HEK293 (cell line): Measurements from ENCODE around the gene SAMD8.

Experiments used
- EGR2 ChIP-seq: fragments of 450-650 bp; formaldehyde crosslinking; IDR thresholded peaks from 2 replicates; pipeline ENCODE4 v1.5.1; 2016; ENCODE audit warnings: low read depth, missing biosample characterization, missing genetic modification characterization
- FEZF1 ChIP-seq: fragments of 450-650 bp; formaldehyde crosslinking; IDR thresholded peaks from 2 replicates; pipeline ENCODE4 v1.5.1; 2016; ENCODE audit warnings: missing biosample characterization, missing genetic modification characterization
- KLF9 ChIP-seq: fragments of 450-650 bp; formaldehyde crosslinking; IDR thresholded peaks from 2 replicates; pipeline ENCODE4 v1.5.1; 2016; ENCODE audit warnings: missing biosample characterization, missing genetic modification characterization, low read depth
- MZF1 ChIP-seq: fragments of 450-650 bp; formaldehyde crosslinking; IDR thresholded peaks from 2 replicates; pipeline ENCODE4 v1.5.1; 2017; ENCODE audit warnings: missing biosample characterization, missing genetic modification characterization, borderline replicate concordance
- OVOL3 ChIP-seq: fragments of 450-650 bp; formaldehyde crosslinking; IDR thresholded peaks from 2 replicates; pipeline ENCODE4 v1.5.1; 2016; ENCODE audit warnings: missing biosample characterization, missing genetic modification characterization
- REPIN1 ChIP-seq: fragments of 450-650 bp; formaldehyde crosslinking; IDR thresholded peaks from 2 replicates; pipeline ENCODE4 v1.5.1; 2017; ENCODE audit warnings: missing biosample characterization, missing genetic modification characterization, low read depth
- ZBTB1 ChIP-seq: fragments of 450-650 bp; formaldehyde crosslinking; IDR thresholded peaks from 2 replicates; pipeline ENCODE4 v1.5.1; 2016; ENCODE audit warnings: missing biosample characterization, missing genetic modification characterization
- ZFP41 ChIP-seq: fragments of 450-650 bp; formaldehyde crosslinking; IDR thresholded peaks from 2 replicates; pipeline ENCODE4 v1.5.1; 2016; ENCODE audit warnings: missing biosample characterization, missing genetic modification characterization, borderline replicate concordance
- ZIC2 ChIP-seq: fragments of 450-650 bp; formaldehyde crosslinking; IDR thresholded peaks from 2 replicates; pipeline ENCODE4 v1.5.1; 2016; ENCODE audit warnings: missing biosample characterization, missing genetic modification characterization
- ZNF121 ChIP-seq: fragments of 450-650 bp; formaldehyde crosslinking; IDR thresholded peaks from 2 replicates; pipeline ENCODE4 v1.5.1; 2016; ENCODE audit warnings: missing biosample characterization, missing genetic modification characterization
- ZNF155 ChIP-seq: fragments of 450-650 bp; formaldehyde crosslinking; IDR thresholded peaks from 2 replicates; pipeline ENCODE4 v1.5.1; 2016; ENCODE audit warnings: missing biosample characterization, missing genetic modification characterization
- ZNF169 ChIP-seq: fragments of 450-650 bp; formaldehyde crosslinking; IDR thresholded peaks from 2 replicates; pipeline ENCODE4 v1.5.1; 2016; ENCODE audit warnings: missing biosample characterization, missing genetic modification characterization
- ZNF19 ChIP-seq: fragments of 450-650 bp; formaldehyde crosslinking; IDR thresholded peaks from 2 replicates; pipeline ENCODE4; 2016; ENCODE audit warnings: missing biosample characterization, missing genetic modification characterization, low read depth
- ZNF214 ChIP-seq: fragments of 450-650 bp; formaldehyde crosslinking; IDR thresholded peaks from 2 replicates; pipeline ENCODE4 v1.5.1; 2017; ENCODE audit warnings: missing biosample characterization, mild to moderate bottlenecking, missing genetic modification characterization, borderline replicate concordance
- ZNF404 ChIP-seq: fragments of 450-650 bp; formaldehyde crosslinking; IDR thresholded peaks from 2 replicates; pipeline ENCODE4 v1.5.1; 2017; ENCODE audit warnings: missing biosample characterization, missing genetic modification characterization
- ZNF423 ChIP-seq: fragments of 450-650 bp; formaldehyde crosslinking; IDR thresholded peaks from 2 replicates; pipeline ENCODE4 v1.5.1; 2016; ENCODE audit warnings: missing biosample characterization, missing genetic modification characterization
- ZNF48 ChIP-seq: fragments of 450-650 bp; formaldehyde crosslinking; IDR thresholded peaks from 2 replicates; pipeline ENCODE4 v1.5.1; 2016; ENCODE audit warnings: missing biosample characterization, missing genetic modification characterization
- ZNF544 ChIP-seq: fragments of 450-650 bp; formaldehyde crosslinking; IDR thresholded peaks from 2 replicates; pipeline ENCODE4 v1.5.0; 2017; ENCODE audit warnings: missing biosample characterization, missing genetic modification characterization
- ZNF549 ChIP-seq: fragments of 450-650 bp; IDR thresholded peaks from 2 replicates; pipeline ENCODE4 v1.5.1; 2018; ENCODE audit warnings: missing biosample characterization, missing genetic modification characterization, mild to moderate bottlenecking, inconsistent platforms, moderate library complexity
- ZNF558 ChIP-seq: fragments of 450-650 bp; formaldehyde crosslinking; IDR thresholded peaks from 2 replicates; pipeline ENCODE4 v1.5.1; 2016; ENCODE audit warnings: missing biosample characterization, missing genetic modification characterization
- ZNF585B ChIP-seq: fragments of 450-650 bp; formaldehyde crosslinking; IDR thresholded peaks from 2 replicates; pipeline ENCODE4 v1.5.1; 2016; ENCODE audit warnings: missing biosample characterization, missing genetic modification characterization
- ZNF629 ChIP-seq: fragments of 450-650 bp; formaldehyde crosslinking; IDR thresholded peaks from 2 replicates; pipeline ENCODE4 v1.5.1; 2017; ENCODE audit warnings: missing biosample characterization, missing genetic modification characterization
- ZNF707 ChIP-seq: fragments of 450-650 bp; formaldehyde crosslinking; IDR thresholded peaks from 2 replicates; pipeline ENCODE4 v1.5.1; 2016; ENCODE audit warnings: missing biosample characterization, missing genetic modification characterization
- ZNF768 ChIP-seq: fragments of 450-650 bp; formaldehyde crosslinking; IDR thresholded peaks from 2 replicates; pipeline ENCODE4 v1.5.1; 2018; ENCODE audit warnings: missing biosample characterization, mild to moderate bottlenecking, missing genetic modification characterization
- ZNF792 ChIP-seq: fragments of 450-650 bp; formaldehyde crosslinking; IDR thresholded peaks from 2 replicates; pipeline ENCODE4 v1.5.1; 2016; ENCODE audit warnings: missing biosample characterization, missing genetic modification characterization
- TF ChIP-seq, protein P1 (sequence below): fragments of 450-650 bp; IDR thresholded peaks from 2 replicates; pipeline ENCODE4 v1.5.1; 2018; ENCODE audit warnings: missing biosample characterization, missing genetic modification characterization
- TF ChIP-seq, protein P2 (sequence below): fragments of 450-650 bp; formaldehyde crosslinking; IDR thresholded peaks from 2 replicates; pipeline ENCODE4 v1.5.1; 2016; ENCODE audit warnings: missing biosample characterization, missing genetic modification characterization, low read depth
- TF ChIP-seq, protein P3 (sequence below): fragments of 450-650 bp; formaldehyde crosslinking; conservative IDR thresholded peaks from 2 replicates; pipeline ENCODE4 v1.5.1; 2016; ENCODE audit warnings: low read depth, missing biosample characterization, missing genetic modification characterization
- TF ChIP-seq, protein P4 (sequence below): fragments of 450-650 bp; formaldehyde crosslinking; IDR thresholded peaks from 2 replicates; pipeline ENCODE4 v1.5.1; 2016; ENCODE audit warnings: missing biosample characterization, missing genetic modification characterization
- TF ChIP-seq, protein P5 (sequence below): fragments of 450-650 bp; formaldehyde crosslinking; IDR thresholded peaks from 2 replicates; pipeline ENCODE4 v1.5.1; 2016; ENCODE audit warnings: missing biosample characterization, missing genetic modification characterization

SAMD8 gene

DNA sequence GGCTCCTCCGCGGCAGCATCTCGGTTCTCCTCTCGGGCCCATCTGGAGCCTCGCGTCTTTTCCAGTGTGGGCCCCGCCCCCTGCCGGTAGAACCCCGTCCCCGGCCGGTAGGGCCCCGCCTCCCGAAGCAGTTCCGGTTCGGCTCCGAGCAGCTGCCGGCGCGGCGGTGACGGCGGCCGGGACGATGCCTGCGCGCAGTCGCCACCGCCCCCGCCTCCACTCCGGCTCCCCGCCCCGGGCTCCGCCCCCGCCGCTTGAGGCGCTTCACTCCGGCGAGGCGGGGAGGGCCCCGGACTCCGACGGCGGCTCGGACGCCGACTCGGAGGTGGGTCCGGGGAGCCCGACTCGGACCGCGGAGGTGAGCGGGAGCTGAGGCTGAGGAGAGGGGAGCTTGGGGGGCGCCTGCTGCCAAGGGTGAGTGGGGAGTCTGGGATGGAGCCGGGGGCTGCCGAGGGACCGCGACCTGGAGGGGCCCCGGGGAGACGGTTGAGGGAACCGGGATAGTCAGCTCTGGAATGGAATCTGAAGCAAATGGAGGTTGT, at the start of gene SAMD8 (continued):
- TF ChIP-seq, protein P1, sequence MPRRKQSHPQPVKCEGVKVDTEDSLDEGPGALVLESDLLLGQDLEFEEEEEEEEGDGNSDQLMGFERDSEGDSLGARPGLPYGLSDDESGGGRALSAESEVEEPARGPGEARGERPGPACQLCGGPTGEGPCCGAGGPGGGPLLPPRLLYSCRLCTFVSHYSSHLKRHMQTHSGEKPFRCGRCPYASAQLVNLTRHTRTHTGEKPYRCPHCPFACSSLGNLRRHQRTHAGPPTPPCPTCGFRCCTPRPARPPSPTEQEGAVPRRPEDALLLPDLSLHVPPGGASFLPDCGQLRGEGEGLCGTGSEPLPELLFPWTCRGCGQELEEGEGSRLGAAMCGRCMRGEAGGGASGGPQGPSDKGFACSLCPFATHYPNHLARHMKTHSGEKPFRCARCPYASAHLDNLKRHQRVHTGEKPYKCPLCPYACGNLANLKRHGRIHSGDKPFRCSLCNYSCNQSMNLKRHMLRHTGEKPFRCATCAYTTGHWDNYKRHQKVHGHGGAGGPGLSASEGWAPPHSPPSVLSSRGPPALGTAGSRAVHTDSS (tag by site-specific recombination), result no peak; the same call in 1 of the 2 replicates
- TF ChIP-seq, protein P2, sequence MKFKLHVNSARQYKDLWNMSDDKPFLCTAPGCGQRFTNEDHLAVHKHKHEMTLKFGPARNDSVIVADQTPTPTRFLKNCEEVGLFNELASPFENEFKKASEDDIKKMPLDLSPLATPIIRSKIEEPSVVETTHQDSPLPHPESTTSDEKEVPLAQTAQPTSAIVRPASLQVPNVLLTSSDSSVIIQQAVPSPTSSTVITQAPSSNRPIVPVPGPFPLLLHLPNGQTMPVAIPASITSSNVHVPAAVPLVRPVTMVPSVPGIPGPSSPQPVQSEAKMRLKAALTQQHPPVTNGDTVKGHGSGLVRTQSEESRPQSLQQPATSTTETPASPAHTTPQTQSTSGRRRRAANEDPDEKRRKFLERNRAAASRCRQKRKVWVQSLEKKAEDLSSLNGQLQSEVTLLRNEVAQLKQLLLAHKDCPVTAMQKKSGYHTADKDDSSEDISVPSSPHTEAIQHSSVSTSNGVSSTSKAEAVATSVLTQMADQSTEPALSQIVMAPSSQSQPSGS (tag by site-specific recombination), result no peak
- TF ChIP-seq ZNF404 (tag by site-specific recombination), result no peak
- TF ChIP-seq ZNF423 (tag by site-specific recombination), result no peak
- TF ChIP-seq, protein P3, sequence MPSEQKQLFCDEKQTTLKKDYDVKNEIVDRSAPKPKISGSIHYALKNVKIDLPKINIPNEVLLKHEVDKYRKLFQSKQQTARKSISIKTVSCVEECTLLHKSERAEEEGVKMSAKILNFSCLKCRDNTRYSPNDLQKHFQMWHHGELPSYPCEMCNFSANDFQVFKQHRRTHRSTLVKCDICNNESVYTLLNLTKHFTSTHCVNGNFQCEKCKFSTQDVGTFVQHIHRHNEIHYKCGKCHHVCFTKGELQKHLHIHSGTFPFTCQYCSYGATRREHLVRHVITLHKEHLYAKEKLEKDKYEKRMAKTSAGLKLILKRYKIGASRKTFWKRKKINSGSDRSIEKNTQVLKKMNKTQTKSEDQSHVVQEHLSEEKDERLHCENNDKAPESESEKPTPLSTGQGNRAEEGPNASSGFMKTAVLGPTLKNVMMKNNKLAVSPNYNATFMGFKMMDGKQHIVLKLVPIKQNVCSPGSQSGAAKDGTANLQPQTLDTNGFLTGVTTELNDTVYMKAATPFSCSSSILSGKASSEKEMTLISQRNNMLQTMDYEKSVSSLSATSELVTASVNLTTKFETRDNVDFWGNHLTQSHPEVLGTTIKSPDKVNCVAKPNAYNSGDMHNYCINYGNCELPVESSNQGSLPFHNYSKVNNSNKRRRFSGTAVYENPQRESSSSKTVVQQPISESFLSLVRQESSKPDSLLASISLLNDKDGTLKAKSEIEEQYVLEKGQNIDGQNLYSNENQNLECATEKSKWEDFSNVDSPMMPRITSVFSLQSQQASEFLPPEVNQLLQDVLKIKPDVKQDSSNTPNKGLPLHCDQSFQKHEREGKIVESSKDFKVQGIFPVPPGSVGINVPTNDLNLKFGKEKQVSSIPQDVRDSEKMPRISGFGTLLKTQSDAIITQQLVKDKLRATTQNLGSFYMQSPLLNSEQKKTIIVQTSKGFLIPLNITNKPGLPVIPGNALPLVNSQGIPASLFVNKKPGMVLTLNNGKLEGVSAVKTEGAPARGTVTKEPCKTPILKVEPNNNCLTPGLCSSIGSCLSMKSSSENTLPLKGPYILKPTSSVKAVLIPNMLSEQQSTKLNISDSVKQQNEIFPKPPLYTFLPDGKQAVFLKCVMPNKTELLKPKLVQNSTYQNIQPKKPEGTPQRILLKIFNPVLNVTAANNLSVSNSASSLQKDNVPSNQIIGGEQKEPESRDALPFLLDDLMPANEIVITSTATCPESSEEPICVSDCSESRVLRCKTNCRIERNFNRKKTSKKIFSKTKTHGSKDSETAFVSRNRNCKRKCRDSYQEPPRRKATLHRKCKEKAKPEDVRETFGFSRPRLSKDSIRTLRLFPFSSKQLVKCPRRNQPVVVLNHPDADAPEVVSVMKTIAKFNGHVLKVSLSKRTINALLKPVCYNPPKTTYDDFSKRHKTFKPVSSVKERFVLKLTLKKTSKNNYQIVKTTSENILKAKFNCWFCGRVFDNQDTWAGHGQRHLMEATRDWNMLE (tag by site-specific recombination), result peak; percentile 37; the same call in 1 of the 2 replicates
- TF ChIP-seq REPIN1 (tag by site-specific recombination), result no peak
- TF ChIP-seq, protein P4, sequence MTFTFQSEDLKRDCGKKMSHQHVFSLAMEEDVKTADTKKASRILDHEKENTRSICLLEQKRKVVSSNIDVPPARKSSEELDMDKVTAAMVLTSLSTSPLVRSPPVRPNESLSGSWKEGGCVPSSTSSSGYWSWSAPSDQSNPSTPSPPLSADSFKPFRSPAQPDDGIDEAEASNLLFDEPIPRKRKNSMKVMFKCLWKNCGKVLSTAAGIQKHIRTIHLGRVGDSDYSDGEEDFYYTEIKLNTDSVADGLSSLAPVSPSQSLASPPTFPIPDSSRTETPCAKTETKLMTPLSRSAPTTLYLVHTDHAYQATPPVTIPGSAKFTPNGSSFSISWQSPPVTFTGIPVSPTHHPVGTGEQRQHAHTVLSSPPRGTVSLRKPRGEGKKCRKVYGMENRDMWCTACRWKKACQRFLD, result no peak
- TF ChIP-seq ZNF585B (tag by site-specific recombination), result no peak
- no peak; the same call in 1 of the 2 replicates for TF ChIP-seq MZF1 (tag by site-specific recombination)
- no peak for TF ChIP-seq ZNF155 (tag by site-specific recombination)
- no peak for TF ChIP-seq ZNF48 (tag by site-specific recombination)
- peak; percentile 42; the same call in 1 of the 2 replicates for TF ChIP-seq ZNF121 (tag by site-specific recombination)
- peak; percentile 33 for TF ChIP-seq ZIC2 (tag by site-specific recombination)
- TF ChIP-seq ZNF768 (tag by site-specific recombination), result no peak; the same call in 1 of the 2 replicates
- TF ChIP-seq EGR2 (tag by site-specific recombination), result peak; percentile 16; the same call in 1 of the 2 replicates
- TF ChIP-seq ZBTB1 (tag by site-specific recombination), result no peak
- no peak for TF ChIP-seq ZNF549 (tag by site-specific recombination)
- TF ChIP-seq ZNF629 (tag by site-specific recombination), result peak; percentile 39; the same call in 1 of the 2 replicates
- TF ChIP-seq OVOL3, result no peak
- no peak for TF ChIP-seq ZNF558 (tag by site-specific recombination)
- TF ChIP-seq ZNF169 (tag by site-specific recombination), result no peak
- TF ChIP-seq ZNF214 (tag by site-specific recombination), result no peak
- TF ChIP-seq ZNF19, result no peak
- peak; percentile 85 for TF ChIP-seq KLF9 (tag by site-specific recombination)
- TF ChIP-seq ZNF544 (tag by site-specific recombination), result no peak
- no peak for TF ChIP-seq ZNF792 (tag by site-specific recombination)
- TF ChIP-seq FEZF1, result no peak
- TF ChIP-seq, protein P5, sequence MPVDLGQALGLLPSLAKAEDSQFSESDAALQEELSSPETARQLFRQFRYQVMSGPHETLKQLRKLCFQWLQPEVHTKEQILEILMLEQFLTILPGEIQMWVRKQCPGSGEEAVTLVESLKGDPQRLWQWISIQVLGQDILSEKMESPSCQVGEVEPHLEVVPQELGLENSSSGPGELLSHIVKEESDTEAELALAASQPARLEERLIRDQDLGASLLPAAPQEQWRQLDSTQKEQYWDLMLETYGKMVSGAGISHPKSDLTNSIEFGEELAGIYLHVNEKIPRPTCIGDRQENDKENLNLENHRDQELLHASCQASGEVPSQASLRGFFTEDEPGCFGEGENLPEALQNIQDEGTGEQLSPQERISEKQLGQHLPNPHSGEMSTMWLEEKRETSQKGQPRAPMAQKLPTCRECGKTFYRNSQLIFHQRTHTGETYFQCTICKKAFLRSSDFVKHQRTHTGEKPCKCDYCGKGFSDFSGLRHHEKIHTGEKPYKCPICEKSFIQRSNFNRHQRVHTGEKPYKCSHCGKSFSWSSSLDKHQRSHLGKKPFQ, result 0 out of 2 replicates have a peak, but pooled peaks have one; percentile 47
- no peak for TF ChIP-seq ZFP41 (tag by site-specific recombination)
- no peak for TF ChIP-seq ZNF707
